Testis (tissue), 2 donors: ENCODE results near the gene GRIK5.

Source experiments
- CTCF ChIP-seq, 3 experiments: fragments of 450-650 bp in 2 of 3; fragments of 200-600 bp in 1 of 3; sonication (generic) in 1 of 3; IDR thresholded peaks; one replicate each; pipeline ENCODE4 v1.5.1; 2016 to 2019; ENCODE audit warnings: antibody characterized with exemption in 3 of 3, mild to moderate bottlenecking in 2 of 3, moderate library complexity in 1 of 3
- POLR2A ChIP-seq: fragments of 450-650 bp; IDR thresholded peaks from one replicate; pipeline ENCODE4 v1.6.1; 2017; ENCODE audit warnings: antibody characterized with exemption, mild to moderate bottlenecking, moderate library complexity

GRCh38 chr19:42076380-42076944 is 6.5 kb upstream of the GRIK5 start:
- TF ChIP-seq CTCF (IDR thresholded peaks at IDR 0.05) (no peak), POLR2A (no peak)
